HEK293 (cell line): ENCODE data around the gene CCNI2.
A peak's percentile ranks its signal among the peaks of the same experiment; 100 is the strongest.

Source experiments
- BCL11A ChIP-seq: fragments of 450-650 bp; formaldehyde crosslinking; IDR thresholded peaks from 2 replicates; pipeline ENCODE4 v1.5.1; 2016; ENCODE audit warnings: low read depth, missing biosample characterization, missing genetic modification characterization
- MEIS1 ChIP-seq: sonication (generic); formaldehyde crosslinking; IDR thresholded peaks from 2 replicates; pipeline ENCODE4 v1.8.1; 2022; ENCODE audit warnings: missing genetic modification reagents, mild to moderate bottlenecking, borderline replicate concordance
- PBX3 ChIP-seq: sonication (generic); formaldehyde crosslinking; IDR thresholded peaks from 2 replicates; pipeline ENCODE4 v1.8.1; 2022; ENCODE audit warnings: mild to moderate bottlenecking, moderate library complexity, missing genetic modification reagents
- SALL2 ChIP-seq: fragments of 450-650 bp; formaldehyde crosslinking; IDR thresholded peaks from 2 replicates; pipeline ENCODE4 v1.5.0; 2017; ENCODE audit warnings: missing biosample characterization, mild to moderate bottlenecking, missing genetic modification characterization, borderline replicate concordance
- YY2 ChIP-seq: fragments of 450-650 bp; formaldehyde crosslinking; IDR thresholded peaks from 2 replicates; pipeline ENCODE4 v1.5.1; 2016; ENCODE audit warnings: missing biosample characterization, missing genetic modification characterization
- ZBTB49 ChIP-seq: fragments of 450-650 bp; formaldehyde crosslinking; IDR thresholded peaks from 2 replicates; pipeline ENCODE4 v1.5.1; 2016; ENCODE audit warnings: missing biosample characterization, missing genetic modification characterization, low read depth
- ZNF148 ChIP-seq: fragments of 450-650 bp; formaldehyde crosslinking; IDR thresholded peaks from 2 replicates; pipeline ENCODE4 v1.5.0; 2017; ENCODE audit warnings: missing biosample characterization, missing genetic modification characterization, borderline replicate concordance
- ZNF175 ChIP-seq: fragments of 450-650 bp; formaldehyde crosslinking; IDR thresholded peaks from 2 replicates; pipeline ENCODE4 v1.5.1; 2016; ENCODE audit warnings: missing biosample characterization, missing genetic modification characterization
- ZNF211 ChIP-seq: fragments of 450-650 bp; formaldehyde crosslinking; IDR thresholded peaks from 2 replicates; pipeline ENCODE4 v1.5.1; 2016; ENCODE audit warnings: low read depth, missing biosample characterization, missing genetic modification characterization
- ZNF311 ChIP-seq: fragments of 450-650 bp; formaldehyde crosslinking; IDR thresholded peaks from 2 replicates; pipeline ENCODE4 v1.5.1; 2017; ENCODE audit warnings: missing biosample characterization, missing genetic modification characterization, borderline replicate concordance
- ZNF416 ChIP-seq: fragments of 450-650 bp; formaldehyde crosslinking; IDR thresholded peaks from 2 replicates; pipeline ENCODE4 v1.5.1; 2016; ENCODE audit warnings: missing biosample characterization, missing genetic modification characterization
- ZNF426 ChIP-seq: fragments of 450-650 bp; formaldehyde crosslinking; IDR thresholded peaks from 2 replicates; pipeline ENCODE4 v1.5.1; 2017; ENCODE audit warnings: missing biosample characterization, missing genetic modification characterization, mild to moderate bottlenecking, inconsistent platforms, moderate library complexity
- ZNF433 ChIP-seq: fragments of 450-650 bp; formaldehyde crosslinking; IDR thresholded peaks from 2 replicates; pipeline ENCODE4 v1.5.1; 2016; ENCODE audit warnings: missing biosample characterization, missing genetic modification characterization, low read depth
- ZNF501 ChIP-seq: fragments of 450-650 bp; formaldehyde crosslinking; IDR thresholded peaks from 2 replicates; pipeline ENCODE4 v1.5.1; 2016; ENCODE audit warnings: missing biosample characterization, missing genetic modification characterization
- ZNF513 ChIP-seq: fragments of 450-650 bp; IDR thresholded peaks from 2 replicates; pipeline ENCODE4 v1.5.1; 2018; ENCODE audit warnings: missing biosample characterization, missing genetic modification characterization
- ZNF529 ChIP-seq: fragments of 450-650 bp; formaldehyde crosslinking; IDR thresholded peaks from 2 replicates; pipeline ENCODE4 v1.5.1; 2017; ENCODE audit warnings: missing genetic modification characterization, missing biosample characterization; ENCODE audit not compliant: insufficient replicate concordance
- ZNF561 ChIP-seq: fragments of 450-650 bp; IDR thresholded peaks from 2 replicates; pipeline ENCODE4 v1.5.1; 2018; ENCODE audit warnings: missing biosample characterization, missing genetic modification characterization, borderline replicate concordance
- ZNF571 ChIP-seq: fragments of 450-650 bp; formaldehyde crosslinking; IDR thresholded peaks from 2 replicates; pipeline ENCODE4 v1.5.0; 2017; ENCODE audit warnings: missing biosample characterization, missing genetic modification characterization
- ZNF596 ChIP-seq: fragments of 450-650 bp; IDR thresholded peaks from 2 replicates; pipeline ENCODE4 v1.5.0; 2018; ENCODE audit warnings: missing biosample characterization, mild to moderate bottlenecking, missing genetic modification characterization, moderate library complexity
- ZNF658 ChIP-seq: fragments of 450-650 bp; formaldehyde crosslinking; IDR thresholded peaks from 2 replicates; pipeline ENCODE4; 2016; ENCODE audit warnings: missing biosample characterization, missing genetic modification characterization
- ZNF677 ChIP-seq: fragments of 450-650 bp; IDR thresholded peaks from 2 replicates; pipeline ENCODE4 v1.5.0; 2018; ENCODE audit warnings: missing biosample characterization, mild to moderate bottlenecking, missing genetic modification characterization, moderate library complexity
- ZNF785 ChIP-seq: fragments of 450-650 bp; formaldehyde crosslinking; IDR thresholded peaks from 2 replicates; pipeline ENCODE4 v1.5.1; 2016; ENCODE audit warnings: missing biosample characterization, missing genetic modification characterization

The CCNI2 gene

GRCh38 chr5:132746954-132747615 is at the start of gene CCNI2 (continued):
- TF ChIP-seq ZNF513 (tag by site-specific recombination) (no peak), PBX3 (CRISPR knock-in tag) (no peak), ZNF148 (tag by site-specific recombination) (no peak), SALL2 (tag by site-specific recombination) (no peak), YY2 (tag by site-specific recombination) (no peak), ZNF311 (tag by site-specific recombination) (no peak), ZNF433 (tag by site-specific recombination) (no peak), ZNF561 (no peak; the same call in 1 of the 2 replicates), ZNF658 (tag by site-specific recombination) (no peak), ZNF529 (tag by site-specific recombination) (no peak), MEIS1 (CRISPR knock-in tag) (no peak), ZNF175 (tag by site-specific recombination) (no peak), ZNF677 (tag by site-specific recombination) (no peak), ZNF426 (tag by site-specific recombination) (no peak), ZNF501 (tag by site-specific recombination) (0 out of 2 replicates have a peak, but pooled peaks have one; percentile 29), ZNF596 (tag by site-specific recombination) (no peak), ZNF416 (tag by site-specific recombination) (no peak), ZNF785 (tag by site-specific recombination) (no peak), BCL11A (no peak), ZBTB49 (tag by site-specific recombination) (no peak), ZNF571 (tag by site-specific recombination) (no peak), ZNF211 (tag by site-specific recombination) (no peak)
